Central memory CD8-positive, alpha-beta T cell (primary cell): Measurements from ENCODE around the gene SETD7.

ENCODE experiments used
- ATAC-seq: fragments of 150-1000 bp; cut with Tn5 transposase; replicated peaks from 2 replicates; pipeline ENCODE4 v1.10.0; 2022; ENCODE audit warnings: mild to moderate bottlenecking, moderate FRiP score, moderate number of reproducible peaks; ENCODE audit not compliant: poor library complexity, severe bottlenecking; ENCODE audit errors: extremely low read depth
- DNase-seq, 2 donors: peaks; one replicate each; pipeline ENCODE4 v3.0.0; 2021; ENCODE audit warnings: low spot score in 2 of 2
- H3K27ac Mint-ChIP-seq: one replicate; pipeline ENCODE4 v1.8.0; 2022; ENCODE audit warnings: low read depth, mild to moderate bottlenecking, moderate library complexity, mixed read lengths
- H3K27me3 Mint-ChIP-seq: one replicate; pipeline ENCODE4 v1.8.0; 2022; ENCODE audit warnings: mixed read lengths
- H3K36me3 Mint-ChIP-seq: one replicate; pipeline ENCODE4 v1.8.0; 2022; ENCODE audit warnings: mild to moderate bottlenecking, moderate library complexity, mixed read lengths; ENCODE audit not compliant: insufficient read depth
- H3K4me1 Mint-ChIP-seq: one replicate; pipeline ENCODE4 v1.8.0; 2022; ENCODE audit warnings: mixed read lengths
- H3K4me3 Mint-ChIP-seq: one replicate; pipeline ENCODE4 v1.8.0; 2022; ENCODE audit warnings: mild to moderate bottlenecking, moderate library complexity, mixed read lengths
- H3K9me3 Mint-ChIP-seq: one replicate; pipeline ENCODE4 v1.8.0; 2022; ENCODE audit warnings: mixed read lengths

Gene SETD7

GRCh38 chr4:139532947-139533346 is 23.1 kb downstream of the SETD7 start:
- no peak for DNase-seq
- Mint-ChIP-seq H3K4me1 (peaks cover 13% of the 10 kb centered on the region), H3K27me3 (no peaks in the 10 kb centered on the region), H3K36me3 (peaks cover 4% of the 10 kb centered on the region), H3K9me3 (no peaks in the 10 kb centered on the region), H3K4me3 (no peak overlapping the region), H3K27ac (no peak overlapping the region)
- no peak for ATAC-seq

- H3K36me3 Mint-ChIP-seq: peaks cover 4% of the 10 kb centered on the region
- H3K27me3 Mint-ChIP-seq: no peaks in the 10 kb centered on the region
- DNase-seq (peak; percentile 43 to 50), ATAC-seq (no peak)
- H3K9me3 Mint-ChIP-seq: no peaks in the 10 kb centered on the region
- peaks cover 14% of the 10 kb centered on the region for H3K4me1 Mint-ChIP-seq
- H3K4me3 Mint-ChIP-seq: no peak overlapping the region
- no peak overlapping the region for H3K27ac Mint-ChIP-seq
These were observed 25.1 kb downstream of the SETD7 start for GRCh38 chr4:139530833-139531427.

- DNase-seq (peak in 1 of 2 donors; percentile 14), ATAC-seq (peak; percentile 70)
- Mint-ChIP-seq H3K4me1 (peaks cover 27% of the 10 kb centered on the region), H3K9me3 (no peaks in the 10 kb centered on the region), H3K4me3 (no peak overlapping the region), H3K27me3 (no peaks in the 10 kb centered on the region), H3K27ac (peak overlapping the region; percentile 67), H3K36me3 (peaks cover 4% of the 10 kb centered on the region)
These were observed 27.5 kb downstream of the SETD7 start for GRCh38 chr4:139528377-139529005.

GRCh38 chr4:139526928-139527327 is 29.1 kb downstream of the SETD7 start:
- Mint-ChIP-seq H3K36me3 (peaks cover 3% of the 10 kb centered on the region), H3K27me3 (no peaks in the 10 kb centered on the region)

GRCh38 chr4:139525414-139525813 is 30.6 kb downstream of the SETD7 start:
- H3K27ac Mint-ChIP-seq: peak overlapping the region; percentile 0

More at GRCh38 chr4:139526928-139527327, 29.1 kb downstream of the SETD7 start:
- DNase-seq (no peak), ATAC-seq (no peak)
- H3K4me3 Mint-ChIP-seq: no peak overlapping the region
- no peaks in the 10 kb centered on the region for H3K9me3 Mint-ChIP-seq
- H3K27ac Mint-ChIP-seq: peak overlapping the region; percentile 65
- peaks cover 32% of the 10 kb centered on the region for H3K4me1 Mint-ChIP-seq

GRCh38 chr4:139524062-139524631 is 31.9 kb downstream of the SETD7 start:
- ATAC-seq: no peak
- H3K4me3 Mint-ChIP-seq: no peak overlapping the region
- no peak for DNase-seq
- H3K4me1 Mint-ChIP-seq: peaks cover 30% of the 10 kb centered on the region
- no peak overlapping the region for H3K27ac Mint-ChIP-seq
- H3K9me3 Mint-ChIP-seq: no peaks in the 10 kb centered on the region
- peaks cover 6% of the 10 kb centered on the region for H3K36me3 Mint-ChIP-seq
- no peaks in the 10 kb centered on the region for H3K27me3 Mint-ChIP-seq

More at GRCh38 chr4:139525414-139525813, 30.6 kb downstream of the SETD7 start:
- no peak for DNase-seq
- peak; percentile 68 for ATAC-seq
- no peaks in the 10 kb centered on the region for H3K9me3 Mint-ChIP-seq
- peak overlapping the region; percentile 23 for H3K4me3 Mint-ChIP-seq
- H3K36me3 Mint-ChIP-seq: peaks cover 6% of the 10 kb centered on the region
- peaks cover 32% of the 10 kb centered on the region for H3K4me1 Mint-ChIP-seq
- H3K27me3 Mint-ChIP-seq: no peaks in the 10 kb centered on the region

GRCh38 chr4:139523076-139523475 is 32.9 kb downstream of the SETD7 start:
- Mint-ChIP-seq H3K9me3 (no peaks in the 10 kb centered on the region), H3K4me3 (no peak overlapping the region), H3K4me1 (peaks cover 20% of the 10 kb centered on the region), H3K36me3 (peaks cover 4% of the 10 kb centered on the region), H3K27ac (no peak overlapping the region), H3K27me3 (no peaks in the 10 kb centered on the region)
- no peak for ATAC-seq
- no peak for DNase-seq

GRCh38 chr4:139522457-139522856 is 33.6 kb downstream of the SETD7 start:
- peaks cover 4% of the 10 kb centered on the region for H3K36me3 Mint-ChIP-seq
- no peak for DNase-seq
- H3K27ac Mint-ChIP-seq: no peak overlapping the region
- H3K4me1 Mint-ChIP-seq: peaks cover 19% of the 10 kb centered on the region
- no peaks in the 10 kb centered on the region for H3K9me3 Mint-ChIP-seq
- no peaks in the 10 kb centered on the region for H3K27me3 Mint-ChIP-seq
- H3K4me3 Mint-ChIP-seq: no peak overlapping the region
- ATAC-seq: no peak

- H3K36me3 Mint-ChIP-seq: peaks cover 4% of the 10 kb centered on the region
- no peaks in the 10 kb centered on the region for H3K27me3 Mint-ChIP-seq
- DNase-seq (no peak), ATAC-seq (no peak)
- H3K4me1 Mint-ChIP-seq: peaks cover 19% of the 10 kb centered on the region
- no peak overlapping the region for H3K4me3 Mint-ChIP-seq
- no peak overlapping the region for H3K27ac Mint-ChIP-seq
- no peaks in the 10 kb centered on the region for H3K9me3 Mint-ChIP-seq
These were observed 34.1 kb downstream of the SETD7 start for GRCh38 chr4:139521754-139522401.

GRCh38 chr4:139515531-139515958 is 40.5 kb downstream of the SETD7 start:
- H3K9me3 Mint-ChIP-seq: no peaks in the 10 kb centered on the region
- H3K36me3 Mint-ChIP-seq: peaks cover 5% of the 10 kb centered on the region
- H3K4me3 Mint-ChIP-seq: no peak overlapping the region
- ATAC-seq (no peak), DNase-seq (no peak)
- no peaks in the 10 kb centered on the region for H3K4me1 Mint-ChIP-seq
- no peak overlapping the region for H3K27ac Mint-ChIP-seq
- H3K27me3 Mint-ChIP-seq: no peaks in the 10 kb centered on the region

GRCh38 chr4:139514382-139515059 is 41.5 kb downstream of the SETD7 start:
- no peak overlapping the region for H3K4me3 Mint-ChIP-seq
- ATAC-seq (no peak), DNase-seq (no peak)
- no peaks in the 10 kb centered on the region for H3K9me3 Mint-ChIP-seq
- H3K4me1 Mint-ChIP-seq: no peaks in the 10 kb centered on the region
- H3K27me3 Mint-ChIP-seq: no peaks in the 10 kb centered on the region
- peaks cover 5% of the 10 kb centered on the region for H3K36me3 Mint-ChIP-seq
- H3K27ac Mint-ChIP-seq: no peak overlapping the region

GRCh38 chr4:139511320-139511719 is 44.7 kb downstream of the SETD7 start:
- no peak for DNase-seq
- H3K36me3 Mint-ChIP-seq: peaks cover 5% of the 10 kb centered on the region
- no peaks in the 10 kb centered on the region for H3K4me1 Mint-ChIP-seq
- H3K9me3 Mint-ChIP-seq: no peaks in the 10 kb centered on the region
- H3K27ac Mint-ChIP-seq: no peak overlapping the region
- no peak overlapping the region for H3K4me3 Mint-ChIP-seq
- H3K27me3 Mint-ChIP-seq: no peaks in the 10 kb centered on the region
- no peak for ATAC-seq
